Fibroblast of pulmonary artery (primary cell): Measurements from ENCODE around the gene MEGF8.

ENCODE experiments used
- DNase-seq: peaks from one replicate; pipeline ENCODE4 v3.0.0-alpha.2; 2010; ENCODE audit warnings: low read depth
- H3K4me3 ChIP-seq: replicated peaks from 2 replicates; pipeline ENCODE4 v1.5.1; 2011; ENCODE audit warnings: low read depth, mild to moderate bottlenecking, control low read depth, low read length, moderate library complexity
- TF ChIP-seq, protein P1 (sequence below): IDR thresholded peaks from 2 replicates; pipeline ENCODE4 v1.5.1; 2011; ENCODE audit warnings: mild to moderate bottlenecking, control low read depth, low read length, inconsistent platforms; ENCODE audit errors: missing control alignments

Gene MEGF8

DNA sequence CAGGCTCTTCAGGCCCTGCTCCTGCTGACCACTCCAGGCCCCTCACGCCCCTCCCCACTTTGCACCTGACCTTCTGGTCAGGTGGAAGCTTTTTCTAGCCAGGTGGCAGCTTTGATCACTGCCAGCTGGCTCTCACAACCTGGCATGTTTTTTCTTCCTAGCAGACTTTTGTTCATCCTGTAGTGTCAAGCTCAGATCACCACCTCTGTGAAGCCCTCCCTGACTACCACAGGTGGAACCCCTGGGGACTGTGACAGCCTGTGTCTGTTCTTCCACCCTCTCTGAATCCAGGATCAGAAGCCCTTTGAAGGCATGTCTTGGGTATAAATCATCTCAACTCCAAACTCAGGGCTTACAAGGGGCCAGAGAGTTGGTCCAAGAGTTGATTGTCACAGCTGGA lies 75.0 kb downstream of the MEGF8 start:
- H3K4me3 ChIP-seq = no peak overlapping the region

DNA sequence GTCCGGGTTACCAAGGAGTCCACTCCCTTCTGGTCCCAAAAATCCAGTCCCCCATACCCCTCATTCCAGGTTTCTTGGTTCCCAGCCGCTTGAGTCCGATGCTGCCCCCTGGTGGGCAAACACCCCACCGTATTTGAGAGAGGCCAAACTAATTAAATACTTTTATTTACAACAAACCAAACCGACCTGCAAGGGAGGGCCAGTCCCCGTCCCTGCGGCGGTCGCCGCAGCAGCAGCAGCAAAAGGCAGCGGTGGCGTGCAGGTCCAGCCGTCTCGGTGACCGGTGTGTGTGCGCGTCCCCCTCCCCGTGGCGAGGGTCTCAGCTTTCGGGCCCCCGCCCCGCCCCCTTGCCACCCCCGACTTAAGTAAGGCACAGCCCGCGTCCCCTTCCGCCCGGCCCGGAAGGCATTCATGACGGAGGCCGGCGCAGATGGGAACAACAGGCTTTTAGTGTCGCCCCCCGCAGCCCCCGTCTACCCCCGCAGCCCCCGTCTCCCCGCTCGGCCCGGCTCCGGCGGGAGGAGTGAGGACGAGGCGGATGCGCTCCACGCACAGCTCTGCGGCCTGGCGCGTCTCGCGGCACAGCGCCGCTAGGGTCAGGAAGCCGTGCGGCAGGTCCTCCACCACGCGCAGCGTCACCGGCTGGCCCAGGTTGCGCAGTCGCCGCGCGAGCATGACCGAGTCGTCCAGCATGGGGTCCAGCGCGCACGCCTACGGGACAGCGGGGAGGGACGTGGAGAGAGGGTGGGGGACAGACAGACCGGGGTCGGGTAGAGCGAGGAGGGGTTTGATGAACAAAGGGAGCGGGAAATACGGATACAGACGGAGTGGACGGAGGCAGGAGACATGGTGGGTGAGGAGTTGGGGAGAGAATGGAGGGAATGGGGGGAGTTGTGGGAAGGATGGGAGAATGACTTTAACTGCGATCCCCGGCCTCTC lies 76.2 kb downstream of the MEGF8 start:
- peak; percentile 84 for DNase-seq
- TF ChIP-seq, protein P1, sequence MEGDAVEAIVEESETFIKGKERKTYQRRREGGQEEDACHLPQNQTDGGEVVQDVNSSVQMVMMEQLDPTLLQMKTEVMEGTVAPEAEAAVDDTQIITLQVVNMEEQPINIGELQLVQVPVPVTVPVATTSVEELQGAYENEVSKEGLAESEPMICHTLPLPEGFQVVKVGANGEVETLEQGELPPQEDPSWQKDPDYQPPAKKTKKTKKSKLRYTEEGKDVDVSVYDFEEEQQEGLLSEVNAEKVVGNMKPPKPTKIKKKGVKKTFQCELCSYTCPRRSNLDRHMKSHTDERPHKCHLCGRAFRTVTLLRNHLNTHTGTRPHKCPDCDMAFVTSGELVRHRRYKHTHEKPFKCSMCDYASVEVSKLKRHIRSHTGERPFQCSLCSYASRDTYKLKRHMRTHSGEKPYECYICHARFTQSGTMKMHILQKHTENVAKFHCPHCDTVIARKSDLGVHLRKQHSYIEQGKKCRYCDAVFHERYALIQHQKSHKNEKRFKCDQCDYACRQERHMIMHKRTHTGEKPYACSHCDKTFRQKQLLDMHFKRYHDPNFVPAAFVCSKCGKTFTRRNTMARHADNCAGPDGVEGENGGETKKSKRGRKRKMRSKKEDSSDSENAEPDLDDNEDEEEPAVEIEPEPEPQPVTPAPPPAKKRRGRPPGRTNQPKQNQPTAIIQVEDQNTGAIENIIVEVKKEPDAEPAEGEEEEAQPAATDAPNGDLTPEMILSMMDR = peak; percentile 78

More for the DNA sequence above, 75.0 kb downstream of the MEGF8 start:
- no peak for DNase-seq
- TF ChIP-seq, protein P1 = no peak

DNA sequence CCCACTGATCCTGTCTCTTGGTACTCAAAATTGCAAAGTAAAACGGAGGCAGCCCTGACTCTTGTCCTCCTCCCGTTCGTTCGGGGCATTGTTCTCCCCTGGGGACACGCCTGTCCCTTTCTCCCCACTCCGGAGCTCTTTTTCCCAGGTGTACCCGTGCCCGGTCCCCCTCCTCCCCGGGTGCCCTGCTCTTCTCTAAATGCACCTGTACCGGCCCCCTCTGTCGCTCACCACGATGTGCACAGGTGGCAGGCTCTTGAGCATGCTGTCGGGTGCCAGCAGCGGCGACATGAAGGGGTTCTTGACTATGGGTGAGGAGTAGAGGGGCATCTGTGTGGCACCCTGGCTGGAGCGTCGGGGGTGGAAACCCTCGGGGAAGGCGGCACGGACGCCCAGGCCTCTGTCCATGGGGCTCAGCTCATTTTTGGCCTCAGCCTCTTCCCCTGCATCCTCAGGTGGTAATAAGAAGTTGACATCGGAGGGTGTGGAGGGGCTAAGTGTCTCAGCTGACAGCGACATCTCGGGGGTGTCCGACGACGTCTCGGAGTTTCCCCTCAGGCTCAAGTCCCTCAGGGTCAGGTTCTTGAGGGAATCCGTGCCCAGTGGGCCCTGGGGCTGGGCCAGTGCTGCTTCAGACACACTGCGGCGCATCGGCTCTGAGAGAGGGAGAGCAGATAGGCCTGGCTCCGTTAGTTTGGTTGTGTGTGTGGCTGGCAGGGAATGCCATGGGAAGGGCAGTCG lies 77.1 kb downstream of the MEGF8 start:
- no peak overlapping the region for H3K4me3 ChIP-seq
- DNase-seq = no peak
- TF ChIP-seq, protein P1 = no peak

More for the DNA sequence above, 76.2 kb downstream of the MEGF8 start:
- H3K4me3 ChIP-seq = peak overlapping the region; percentile 53

DNA sequence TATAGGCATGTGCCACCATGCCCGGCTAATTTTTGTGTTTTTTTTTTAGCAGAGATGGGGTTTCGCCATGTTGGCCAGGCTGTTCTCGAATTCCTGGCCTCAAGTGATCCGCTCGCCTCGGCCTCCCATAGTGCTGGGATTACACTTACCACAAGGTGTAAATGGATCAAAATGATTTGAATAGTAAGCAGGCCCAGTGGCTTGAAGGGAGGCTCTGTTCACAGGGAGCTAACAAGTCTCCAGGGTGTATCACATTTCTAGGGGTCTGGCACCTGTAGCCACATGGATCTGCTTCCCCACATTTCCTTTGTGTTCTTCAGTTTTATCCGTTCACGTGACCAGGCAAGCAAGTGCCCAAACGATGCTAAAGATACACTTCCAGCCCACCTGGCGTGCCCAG lies 78.2 kb downstream of the MEGF8 start:
- TF ChIP-seq, protein P1 = no peak
- DNase-seq = no peak
- H3K4me3 ChIP-seq = no peak overlapping the region

DNA sequence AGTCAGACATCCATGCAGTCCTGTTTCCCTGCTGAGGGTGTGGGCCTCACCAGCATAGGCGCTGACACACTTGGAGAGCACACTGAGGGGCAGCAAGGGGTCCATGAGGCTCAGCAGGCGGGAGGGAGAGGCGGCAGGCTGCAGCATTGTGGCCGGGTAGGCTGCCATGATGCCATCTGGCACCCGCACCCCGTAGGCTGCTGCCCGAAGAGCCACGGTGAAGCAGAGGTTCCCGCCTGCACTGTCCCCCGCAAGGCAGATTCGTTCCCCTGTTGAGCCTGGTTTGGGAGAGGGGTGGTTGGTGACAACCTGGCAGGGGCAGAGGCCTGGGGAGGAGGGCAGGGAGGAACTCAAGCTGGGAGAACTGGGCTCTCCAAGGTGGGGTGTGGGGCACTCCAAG lies 80.7 kb downstream of the MEGF8 start:
- DNase-seq = no peak
- TF ChIP-seq, protein P1 = no peak
- no peak overlapping the region for H3K4me3 ChIP-seq

DNA sequence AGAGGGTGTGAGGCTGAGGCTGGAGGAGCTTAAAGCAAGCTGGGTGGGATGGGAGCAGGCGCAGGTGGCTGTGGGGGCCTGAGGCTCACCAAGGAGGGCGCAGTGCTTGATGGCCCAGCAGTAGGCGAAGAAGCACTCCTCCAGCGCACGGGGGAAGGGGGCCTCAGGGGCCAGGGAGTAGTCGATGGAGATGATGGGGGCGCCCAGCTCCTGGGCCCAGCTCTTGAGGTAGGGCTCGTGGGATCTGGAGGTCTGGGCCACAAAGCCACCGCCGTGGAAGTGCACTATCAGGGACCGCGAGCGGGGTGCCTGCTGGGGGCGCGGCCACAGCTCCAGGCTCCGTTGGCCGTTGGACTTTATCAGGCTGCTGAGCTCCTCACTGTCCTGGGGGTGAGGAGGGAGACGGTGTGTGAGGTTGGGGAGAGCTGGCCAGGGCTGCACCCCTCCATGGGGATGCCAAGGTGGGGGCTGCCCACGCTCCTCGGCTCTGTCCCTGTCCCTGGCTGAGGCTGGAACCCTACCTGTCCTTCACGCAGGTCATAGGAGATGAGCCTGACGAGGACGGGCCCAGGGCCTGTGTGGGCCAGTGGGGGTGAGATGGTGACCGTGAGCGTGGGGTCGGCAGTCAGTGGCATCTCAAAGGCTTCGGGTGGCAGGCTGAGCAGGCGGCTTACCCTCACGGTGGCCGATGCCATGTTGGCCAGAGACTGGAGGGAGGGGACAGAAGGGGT lies 81.8 kb downstream of the MEGF8 start:
- H3K4me3 ChIP-seq = no peak overlapping the region
- TF ChIP-seq, protein P1 = no peak
- DNase-seq = no peak
